ENCODE data around the gene FBXL19. TPM values are rescaled to one million over a fixed set of nuclear protein-coding genes. Genes with fewer than 3 reads are reported as not detected.

FBXL19 gene
- total RNA-seq, 1 experiment from 2014 or later = 16.8 TPM

GRCh38 chr16:30987581-30988190 is 64.3 kb downstream of the FBXL19 start:
- DNase-seq (ENCODE audit: low read depth) = no peak

GRCh38 chr16:30989469-30990047 is 66.2 kb downstream of the FBXL19 start:
- DNase-seq (ENCODE audit: low read depth) = no peak

- no peak for DNase-seq (ENCODE audit: low read depth)
Measured at GRCh38 chr16:30990105-30990504, 66.7 kb downstream of the FBXL19 start.

- DNase-seq (ENCODE audit: low read depth) = no peak
Measured at GRCh38 chr16:30991052-30991451, 67.7 kb downstream of the FBXL19 start.

GRCh38 chr16:30992276-30992780 is 69.0 kb downstream of the FBXL19 start:
- no peak for DNase-seq (ENCODE audit: low read depth)

GRCh38 chr16:30992931-30993816 is 69.8 kb downstream of the FBXL19 start:
- DNase-seq (ENCODE audit: low read depth) = no peak

- DNase-seq (ENCODE audit: low read depth) = no peak
Measured at GRCh38 chr16:30995927-30996323, 72.6 kb downstream of the FBXL19 start.

GRCh38 chr16:30996324-30996984 is 73.1 kb downstream of the FBXL19 start:
- no peak for DNase-seq (ENCODE audit: low read depth)

- DNase-seq (ENCODE audit: low read depth) = peak; percentile 68
Measured at GRCh38 chr16:30996985-30997724, 73.8 kb downstream of the FBXL19 start.

GRCh38 chr16:30997725-30998711 is 74.6 kb downstream of the FBXL19 start:
- DNase-seq (ENCODE audit: low read depth) = peak; percentile 96

Other genes starting within 250 kb of the FBXL19 start
- 6.9 and 11.7 TPM in 2 replicates for gene SRCAP, start 224.4 kb upstream of the FBXL19 start, total RNA-seq (2014; rRNA removed; shearing (Covaris generic))
- gene PHKG2, start 175.1 kb upstream of the FBXL19 start, total RNA-seq (2014; rRNA removed; shearing (Covaris generic)) = 39.6 and 57.4 TPM in 2 replicates
- gene CFAP119, start 161.5 kb upstream of the FBXL19 start, total RNA-seq (2014; rRNA removed; shearing (Covaris generic)) = 4.8 and 5.2 TPM in 2 replicates
- gene RNF40, start 161.2 kb upstream of the FBXL19 start, total RNA-seq (2014; rRNA removed; shearing (Covaris generic)) = 72.4 and 104 TPM in 2 replicates
- gene ZNF629, start 136.4 kb upstream of the FBXL19 start, total RNA-seq (2014; rRNA removed; shearing (Covaris generic)) = 10.9 and 23.0 TPM in 2 replicates
- gene BCL7C, start 29.5 kb upstream of the FBXL19 start, total RNA-seq (2014; rRNA removed; shearing (Covaris generic)) = 33.6 and 34.7 TPM in 2 replicates
- gene CTF1, start 27.0 kb upstream of the FBXL19 start, total RNA-seq (2014; rRNA removed; shearing (Covaris generic)) = 0.42 TPM in 1 of 2 replicates, not detected in the other
- gene ORAI3, start 25.5 kb downstream of the FBXL19 start, total RNA-seq (2014; rRNA removed; shearing (Covaris generic)) = 46.0 and 58.5 TPM in 2 replicates
- gene SETD1A, start 34.2 kb downstream of the FBXL19 start, total RNA-seq (2014; rRNA removed; shearing (Covaris generic)) = 1.4 and 3.9 TPM in 2 replicates
- 7.0 and 8.2 TPM in 2 replicates for gene HSD3B7, start 61.6 kb downstream of the FBXL19 start, total RNA-seq (2014; rRNA removed; shearing (Covaris generic))
- 0.20 and 0.37 TPM in 2 replicates for gene STX1B, start 87.1 kb downstream of the FBXL19 start, total RNA-seq (2014; rRNA removed; shearing (Covaris generic))
- 11.7 and 26.7 TPM in 2 replicates for gene STX4, start 110.0 kb downstream of the FBXL19 start, total RNA-seq (2014; rRNA removed; shearing (Covaris generic))
- gene ZNF668, start 150.7 kb downstream of the FBXL19 start, total RNA-seq (2014; rRNA removed; shearing (Covaris generic)) = 6.5 and 11.9 TPM in 2 replicates
- gene ZNF646, start 150.8 kb downstream of the FBXL19 start, total RNA-seq (2014; rRNA removed; shearing (Covaris generic)) = 14.3 and 21.5 TPM in 2 replicates
- 2.5 and 2.7 TPM in 2 replicates for gene PRSS53, start 165.4 kb downstream of the FBXL19 start, total RNA-seq (2014; rRNA removed; shearing (Covaris generic))
- gene VKORC1, start 171.2 kb downstream of the FBXL19 start, total RNA-seq (2014; rRNA removed; shearing (Covaris generic)) = 193 and 223 TPM in 2 replicates
- gene BCKDK, start 184.8 kb downstream of the FBXL19 start, total RNA-seq (2014; rRNA removed; shearing (Covaris generic)) = 52.8 and 57.7 TPM in 2 replicates
- 45.0 and 53.3 TPM in 2 replicates for gene KAT8, start 194.1 kb downstream of the FBXL19 start, total RNA-seq (2014; rRNA removed; shearing (Covaris generic))
- gene PRSS8, start 212.2 kb downstream of the FBXL19 start, total RNA-seq (2014; rRNA removed; shearing (Covaris generic)) = 0.20 TPM in 1 of 2 replicates, not detected in the other
- gene PRSS36, start 226.5 kb downstream of the FBXL19 start, total RNA-seq (2014; rRNA removed; shearing (Covaris generic)) = 0.10 and 0.49 TPM in 2 replicates